Gastrocnemius medialis (tissue), 4 donors: ENCODE results near the gene CLASP1. TPM values are rescaled to one million over a fixed set of nuclear protein-coding genes. Genes with fewer than 3 reads are reported as not detected.
A peak's percentile ranks its signal among the peaks of the same experiment; 100 is the strongest.

ENCODE experiments used
- ATAC-seq, 2 donors: fragments of 150-250 bp; one replicate each; pipeline ENCODE4 v1.9.1; 2016
- DNase-seq, 2 donors: peaks; one replicate each; pipeline ENCODE4 v3.0.0-alpha.2; 2019
- H3K27ac ChIP-seq, 4 donors: fragments of 200-600 bp; sonication (generic); 1 replicate in 1 of 4; 2 replicates in 3 of 4; pipeline ENCODE4 v1.5.1; 2016 to 2018; ENCODE audit warnings: mild to moderate bottlenecking in 2 of 4, moderate library complexity in 1 of 4
- H3K27me3 ChIP-seq, 3 donors: fragments of 200-600 bp; sonication (generic) in 2 of 3; 1 replicate in 1 of 3; 2 replicates in 2 of 3; pipeline versions ENCODE4 v1.5.1 to v1.6.0; 2016 to 2019; ENCODE audit warnings: mild to moderate bottlenecking in 1 of 3, moderate library complexity in 1 of 3
- H3K36me3 ChIP-seq, 2 donors: fragments of 200-600 bp; sonication (generic) in 1 of 2; one replicate each; pipeline ENCODE4 v1.5.1; 2017 to 2018
- H3K4me1 ChIP-seq, 2 donors: fragments of 200-600 bp; sonication (generic) in 1 of 2; one replicate each; pipeline ENCODE4 v1.5.1; 2016 to 2017; ENCODE audit warnings: mild to moderate bottlenecking in 2 of 2
- H3K4me3 ChIP-seq, 4 donors: fragments of 200-600 bp; sonication (generic) in 3 of 4; 1 replicate in 1 of 4; 2 replicates in 3 of 4; pipeline ENCODE4 v1.5.1; 2016 to 2019; ENCODE audit warnings: mild to moderate bottlenecking in 2 of 4
- H3K9me3 ChIP-seq, 3 donors: fragments of 200-600 bp; sonication (generic) in 2 of 3; 1 replicate in 1 of 3; 2 replicates in 2 of 3; pipeline ENCODE4 v1.5.1; 2016 to 2019
- POLR2A ChIP-seq, 2 donors: fragments of 450-650 bp; IDR thresholded peaks; one replicate each; pipeline ENCODE4 v1.6.1; 2017; ENCODE audit warnings: antibody characterized with exemption in 2 of 2, mild to moderate bottlenecking in 2 of 2, moderate library complexity in 2 of 2
- in situ Hi-C, 4 donors: fragments of 200-750 bp; cut with MboI; loops; one replicate each; pipeline versions ENCODE4 v1.15.0 to v1.8.0; 2017; ENCODE audit warnings: low sequenced_read_pairs in 4 of 4
- intact Hi-C: fragments of 100-400 bp; cut with DNase I; formaldehyde crosslinking; loops from one replicate; pipeline ENCODE4 v1.15.1; 2023; ENCODE audit warnings: low total_unique reads
- total RNA-seq, 4 donors: library from RNA; depleted of rRNA; stranded (reverse); fragments of >200 nt; gene quantifications; one replicate each; pipeline versions ENCODE4 v1.1.0 to v1.2.3, GENCODE V29; 2016
- TF ChIP-seq, protein P1 (sequence below), 5 experiments: fragments of 450-650 bp in 3 of 5; fragments of 200-600 bp in 2 of 5; sonication (generic) in 2 of 5; IDR thresholded peaks in 4 of 5; conservative IDR thresholded peaks in 1 of 5; 1 replicate in 4 of 5; 2 replicates in 1 of 5; pipeline ENCODE4 v1.5.1; 2016 to 2019; ENCODE audit warnings: antibody characterized with exemption in 5 of 5, mild to moderate bottlenecking in 3 of 5, moderate library complexity in 3 of 5

Gene CLASP1
- total RNA-seq, 4 donors from 2014 or later: 50.1 to 73.9 (median 61.4) TPM

DNA sequence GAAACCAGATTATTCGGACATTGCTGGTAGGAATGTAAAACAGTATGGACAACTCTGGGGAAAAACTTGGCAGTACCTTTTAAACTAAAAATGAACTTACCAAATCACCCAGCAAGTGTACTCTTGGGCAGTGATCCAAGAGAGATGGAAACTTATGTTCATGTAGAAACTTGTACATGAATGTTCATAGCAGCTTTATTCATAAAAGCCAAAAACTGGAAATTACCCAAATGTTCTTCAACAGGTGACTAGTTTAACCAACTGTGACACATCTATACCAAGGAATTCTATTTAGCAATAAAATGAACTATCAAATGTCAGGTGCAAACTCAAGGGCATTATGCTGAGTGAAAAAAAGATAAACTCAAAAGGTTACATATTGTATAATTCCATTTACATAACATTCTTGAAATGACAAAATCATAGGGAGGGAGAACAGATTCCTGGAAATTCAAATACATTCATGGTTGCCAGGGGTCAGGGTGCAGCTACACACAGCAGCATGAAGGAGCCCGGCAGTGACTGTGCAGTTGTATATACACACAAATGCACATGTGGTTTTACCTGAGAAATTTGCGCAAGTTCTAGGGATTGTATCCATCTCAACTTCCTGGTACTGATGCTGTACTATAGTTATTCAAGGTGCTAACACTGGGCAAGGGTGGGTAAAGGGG, 122.1 kb downstream of the CLASP1 start:
- H3K27me3 ChIP-seq: no peaks in the 10 kb centered on the region
- peak overlapping the region; percentile 85 to 95 (median 92) for H3K27ac ChIP-seq
- H3K9me3 ChIP-seq: no peaks in the 10 kb centered on the region
- peaks cover 37 to 45% of the 10 kb centered on the region in 2 donors for H3K4me1 ChIP-seq
- ATAC-seq (no peak), DNase-seq (no peak)
- in situ Hi-C loops (loop anchor here (10.0 to 25.0 kb wide), 4 partner anchors 110 to 198 kb away; partner anchors contain the start of gene CLASP1 (in 2 of the 4)), intact Hi-C loops (no loop called here)
- no peak overlapping the region for H3K4me3 ChIP-seq
- peaks cover 0 to 27% of the 10 kb centered on the region in 2 donors for H3K36me3 ChIP-seq
- TF ChIP-seq, protein P1, sequence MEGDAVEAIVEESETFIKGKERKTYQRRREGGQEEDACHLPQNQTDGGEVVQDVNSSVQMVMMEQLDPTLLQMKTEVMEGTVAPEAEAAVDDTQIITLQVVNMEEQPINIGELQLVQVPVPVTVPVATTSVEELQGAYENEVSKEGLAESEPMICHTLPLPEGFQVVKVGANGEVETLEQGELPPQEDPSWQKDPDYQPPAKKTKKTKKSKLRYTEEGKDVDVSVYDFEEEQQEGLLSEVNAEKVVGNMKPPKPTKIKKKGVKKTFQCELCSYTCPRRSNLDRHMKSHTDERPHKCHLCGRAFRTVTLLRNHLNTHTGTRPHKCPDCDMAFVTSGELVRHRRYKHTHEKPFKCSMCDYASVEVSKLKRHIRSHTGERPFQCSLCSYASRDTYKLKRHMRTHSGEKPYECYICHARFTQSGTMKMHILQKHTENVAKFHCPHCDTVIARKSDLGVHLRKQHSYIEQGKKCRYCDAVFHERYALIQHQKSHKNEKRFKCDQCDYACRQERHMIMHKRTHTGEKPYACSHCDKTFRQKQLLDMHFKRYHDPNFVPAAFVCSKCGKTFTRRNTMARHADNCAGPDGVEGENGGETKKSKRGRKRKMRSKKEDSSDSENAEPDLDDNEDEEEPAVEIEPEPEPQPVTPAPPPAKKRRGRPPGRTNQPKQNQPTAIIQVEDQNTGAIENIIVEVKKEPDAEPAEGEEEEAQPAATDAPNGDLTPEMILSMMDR (IDR thresholded peaks at IDR 0.05 in 4 of 5, conservative IDR thresholded peaks at IDR 0.05 in 1 of 5): no peak

DNA sequence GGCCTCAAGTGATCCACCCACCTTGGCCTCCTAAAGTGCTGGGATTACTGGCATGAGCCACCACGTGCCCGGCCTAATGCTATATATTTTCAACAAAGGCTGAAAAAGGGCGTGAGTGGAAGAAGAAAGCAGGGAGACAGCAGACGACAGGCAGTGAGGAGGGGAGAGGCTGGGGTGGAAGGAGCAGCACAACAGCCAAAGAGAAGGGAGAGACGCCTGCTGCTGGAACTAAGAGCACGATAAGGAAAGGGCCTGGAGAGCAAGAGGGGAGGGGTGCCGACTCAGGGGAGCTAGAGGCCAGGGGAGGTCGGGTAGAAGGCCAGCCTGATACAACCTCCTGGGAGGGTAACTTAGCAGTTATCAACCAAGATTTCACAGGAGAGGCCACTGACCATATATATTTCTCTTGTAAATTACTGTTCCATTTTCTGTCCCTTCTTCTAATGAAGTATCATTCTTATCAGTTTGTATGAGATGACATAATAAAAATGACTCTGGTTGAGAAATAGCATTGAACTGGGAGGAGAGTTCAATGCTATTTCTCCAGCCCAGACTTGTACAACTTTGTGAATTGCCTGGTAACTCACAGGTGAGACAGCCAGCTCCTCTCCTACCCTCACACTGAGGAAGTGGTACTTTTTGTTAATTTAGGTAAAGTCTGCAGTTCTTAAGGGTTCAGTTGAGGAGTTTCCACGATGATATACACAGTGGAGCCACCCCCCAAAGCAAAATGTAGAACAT, 124.4 kb downstream of the CLASP1 start:
- no peaks in the 10 kb centered on the region for H3K27me3 ChIP-seq
- intact Hi-C loops: no loop called here
- no peak for TF ChIP-seq POLR2A (IDR thresholded peaks at IDR 0.05)
- H3K4me3 ChIP-seq: no peak overlapping the region
- H3K4me1 ChIP-seq: peaks cover 51 to 53% of the 10 kb centered on the region in 2 donors
- in situ Hi-C loops: loop anchor here (10.0 to 25.0 kb wide), 4 partner anchors 112 to 200 kb away; partner anchors contain the start of gene CLASP1 (in 2 of the 4)
- peaks cover 0 to 34% of the 10 kb centered on the region in 2 donors for H3K36me3 ChIP-seq
- DNase-seq (no peak), ATAC-seq (no peak)
- H3K9me3 ChIP-seq: no peaks in the 10 kb centered on the region
- H3K27ac ChIP-seq: peak overlapping the region in 1 of 4 donors; percentile 35

DNA sequence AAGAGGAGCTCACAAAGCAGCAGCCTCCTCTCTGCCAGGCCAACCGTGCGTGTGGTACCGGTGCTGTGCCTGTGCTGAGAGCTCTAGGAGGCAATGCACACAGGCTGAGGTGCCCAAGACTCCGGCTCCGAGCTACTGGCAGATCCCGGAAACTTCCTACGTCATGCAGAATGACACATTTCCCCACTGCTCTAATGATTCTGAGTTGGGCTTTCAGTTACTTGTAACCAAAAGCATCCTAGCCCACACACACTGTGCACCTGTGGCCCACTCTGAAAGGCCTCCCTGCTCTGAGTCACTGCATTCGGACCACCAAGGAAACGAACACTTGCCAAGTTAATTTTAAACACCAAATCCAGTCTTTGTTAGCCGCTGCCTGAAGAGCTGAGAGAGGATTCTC, 127.9 kb downstream of the CLASP1 start:
- Histone ChIP-seq H3K27ac (peak overlapping the region; percentile 49 to 79 (median 64)), H3K27me3 (no peaks in the 10 kb centered on the region), H3K4me3 (no peak overlapping the region), H3K9me3 (no peaks in the 10 kb centered on the region), H3K4me1 (peaks cover 31 to 34% of the 10 kb centered on the region in 2 donors), H3K36me3 (peaks cover 0 to 45% of the 10 kb centered on the region in 2 donors)
- intact Hi-C loops (no loop called here), in situ Hi-C loops (loop anchor here in 2 of 4 donors (10.0 kb wide), 2 partner anchors 123 to 203 kb away; partner anchors contain the start of gene CLASP1 (in 1 of the 2))
- DNase-seq (no peak), ATAC-seq (peak; percentile 20 to 22)
- TF ChIP-seq, protein P1 (IDR thresholded peaks at IDR 0.05 in 4 of 5, conservative IDR thresholded peaks at IDR 0.05 in 1 of 5): no peak
- no peak for TF ChIP-seq POLR2A (IDR thresholded peaks at IDR 0.05)

DNA sequence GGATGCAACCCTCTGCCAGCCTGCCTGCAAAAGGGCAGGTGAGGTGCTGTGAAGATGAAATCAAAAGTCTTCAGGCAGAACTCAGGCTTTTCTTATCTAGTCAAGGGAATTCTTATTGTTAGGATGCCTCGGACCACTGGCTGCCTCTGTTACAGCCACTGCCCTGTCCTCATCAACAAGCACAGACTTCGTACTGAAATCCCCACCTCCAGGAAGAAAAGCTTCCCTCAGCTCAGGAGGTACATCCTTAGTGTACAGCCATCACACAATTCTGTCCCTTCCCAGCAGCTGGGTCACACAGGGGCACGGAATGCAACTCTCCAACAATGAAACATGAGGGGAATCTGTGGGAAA, 128.6 kb downstream of the CLASP1 start:
- no peaks in the 10 kb centered on the region for H3K27me3 ChIP-seq
- H3K27ac ChIP-seq: peak overlapping the region; percentile 49 to 79 (median 64)
- intact Hi-C loops: no loop called here
- H3K36me3 ChIP-seq: peaks cover 0 to 45% of the 10 kb centered on the region in 2 donors
- no peak for TF ChIP-seq POLR2A (IDR thresholded peaks at IDR 0.05)
- TF ChIP-seq, protein P1 (IDR thresholded peaks at IDR 0.05 in 4 of 5, conservative IDR thresholded peaks at IDR 0.05 in 1 of 5): no peak
- in situ Hi-C loops: loop anchor here in 2 of 4 donors (10.0 kb wide), 2 partner anchors 124 to 204 kb away; partner anchors contain the start of gene CLASP1 (in 1 of the 2)
- DNase-seq (no peak), ATAC-seq (peak in 1 of 2 donors; percentile 17)
- no peaks in the 10 kb centered on the region for H3K9me3 ChIP-seq
- no peak overlapping the region for H3K4me3 ChIP-seq
- H3K4me1 ChIP-seq: peaks cover 31 to 34% of the 10 kb centered on the region in 2 donors
